Measurements from ENCODE around the gene IL16.
A peak's percentile ranks its signal among the peaks of the same experiment; 100 is the strongest.
"Not testable (repeated sequence)": the region's sequence is repeated elsewhere in the genome, so short reads cannot be mapped to it uniquely, and the experiment has no call there.

Gene IL16

GRCh38 chr15:81316267-81316666, 119.6 kb downstream of the IL16 start:
- no peak for DNase-seq

- DNase-seq: no peak
These were observed 121.0 kb downstream of the IL16 start for GRCh38 chr15:81317642-81318017.

- DNase-seq: no peak
These were observed 125.0 kb downstream of the IL16 start for GRCh38 chr15:81321667-81322066.

- no peak for DNase-seq
These were observed 126.1 kb downstream of the IL16 start for GRCh38 chr15:81322676-81323253.

- DNase-seq: no peak
These were observed 126.9 kb downstream of the IL16 start for GRCh38 chr15:81323559-81323943.

- DNase-seq: peak; percentile 97
These were observed 127.5 kb downstream of the IL16 start, which contains the start of gene STARD5 for GRCh38 chr15:81323944-81324881. Gene STARD5 (minus strand): TSS chr15:81324141. CDS start chr15:81324099, 42 bp downstream.

- DNase-seq: no peak
These were observed 130.0 kb downstream of the IL16 start for GRCh38 chr15:81326466-81327212.

GRCh38 chr15:81327516-81327915, 130.8 kb downstream of the IL16 start:
- no peak for DNase-seq

- DNase-seq: no peak
These were observed 132.8 kb downstream of the IL16 start for GRCh38 chr15:81329446-81329845.

- no peak for DNase-seq
These were observed 133.8 kb downstream of the IL16 start for GRCh38 chr15:81330366-81331090.

- not testable (repeated sequence) for DNase-seq
These were observed 134.5 kb downstream of the IL16 start for GRCh38 chr15:81331141-81331540.

- DNase-seq: no peak
These were observed 134.9 kb downstream of the IL16 start for GRCh38 chr15:81331600-81331999.

- DNase-seq: no peak
These were observed 135.6 kb downstream of the IL16 start for GRCh38 chr15:81332326-81332725.

- no peak for DNase-seq
These were observed 136.7 kb downstream of the IL16 start for GRCh38 chr15:81333363-81333762.

GRCh38 chr15:81334768-81335435, 138.2 kb downstream of the IL16 start:
- DNase-seq: no peak

GRCh38 chr15:81335631-81336030, 139.0 kb downstream of the IL16 start:
- DNase-seq: no peak

GRCh38 chr15:81336568-81336967, 139.9 kb downstream of the IL16 start:
- no peak for DNase-seq

GRCh38 chr15:81337241-81337640, 140.6 kb downstream of the IL16 start:
- DNase-seq: no peak

GRCh38 chr15:81337713-81338157, 141.1 kb downstream of the IL16 start:
- no peak for DNase-seq

- DNase-seq: no peak
These were observed 141.7 kb downstream of the IL16 start for GRCh38 chr15:81338170-81339007.

GRCh38 chr15:81339321-81339720, 142.6 kb downstream of the IL16 start:
- DNase-seq: no peak

Measured in stimulated activated naive CD4-positive, alpha-beta T cell treated with Interleukin-2 at 50 U/mL for 16 hours (primary cell).